GM23338 (cell line): ENCODE results near the gene FAM83F.

Experiments used
- POLR2AphosphoS5 ChIP-seq: IDR thresholded peaks from 2 replicates; pipeline ENCODE4 v1.6.1; 2016; ENCODE audit warnings: antibody characterized with exemption, low read depth
- TF ChIP-seq, protein P1 (sequence below), 2 experiments: fragments of 200-600 bp in 1 of 2; sonication (generic) in 1 of 2; conservative IDR thresholded peaks; 2 replicates each; pipeline versions ENCODE4 v1.5.1 to v1.6.1; 2016 to 2017; ENCODE audit warnings: antibody characterized with exemption in 2 of 2, low read depth in 2 of 2, mild to moderate bottlenecking in 2 of 2, moderate library complexity in 1 of 2

DNA sequence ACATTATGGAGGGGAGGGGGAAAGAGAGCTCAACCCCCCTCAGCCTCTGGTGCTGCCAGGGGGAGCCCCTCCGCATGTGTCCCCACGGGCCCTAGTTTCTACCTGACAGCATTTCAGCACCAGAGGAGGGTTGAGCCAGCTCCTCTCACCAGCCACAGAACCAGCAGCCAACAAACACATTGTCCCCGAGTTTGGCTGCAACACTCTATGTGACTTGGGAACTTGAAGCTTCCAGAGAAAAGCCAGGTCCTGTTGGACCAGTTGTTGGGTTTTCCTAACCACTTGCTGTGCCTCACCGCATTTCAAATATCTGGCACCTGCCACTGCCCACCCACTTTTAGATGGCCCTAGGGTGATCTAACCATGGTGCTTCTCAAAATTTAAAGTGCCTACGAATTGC, 21.1 kb upstream of the FAM83F start:
- TF ChIP-seq, protein P1, sequence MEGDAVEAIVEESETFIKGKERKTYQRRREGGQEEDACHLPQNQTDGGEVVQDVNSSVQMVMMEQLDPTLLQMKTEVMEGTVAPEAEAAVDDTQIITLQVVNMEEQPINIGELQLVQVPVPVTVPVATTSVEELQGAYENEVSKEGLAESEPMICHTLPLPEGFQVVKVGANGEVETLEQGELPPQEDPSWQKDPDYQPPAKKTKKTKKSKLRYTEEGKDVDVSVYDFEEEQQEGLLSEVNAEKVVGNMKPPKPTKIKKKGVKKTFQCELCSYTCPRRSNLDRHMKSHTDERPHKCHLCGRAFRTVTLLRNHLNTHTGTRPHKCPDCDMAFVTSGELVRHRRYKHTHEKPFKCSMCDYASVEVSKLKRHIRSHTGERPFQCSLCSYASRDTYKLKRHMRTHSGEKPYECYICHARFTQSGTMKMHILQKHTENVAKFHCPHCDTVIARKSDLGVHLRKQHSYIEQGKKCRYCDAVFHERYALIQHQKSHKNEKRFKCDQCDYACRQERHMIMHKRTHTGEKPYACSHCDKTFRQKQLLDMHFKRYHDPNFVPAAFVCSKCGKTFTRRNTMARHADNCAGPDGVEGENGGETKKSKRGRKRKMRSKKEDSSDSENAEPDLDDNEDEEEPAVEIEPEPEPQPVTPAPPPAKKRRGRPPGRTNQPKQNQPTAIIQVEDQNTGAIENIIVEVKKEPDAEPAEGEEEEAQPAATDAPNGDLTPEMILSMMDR (conservative IDR thresholded peaks at IDR 0.05; ENCODE audit: low read depth in 2 of 2): no peak
- no peak for TF ChIP-seq POLR2AphosphoS5
